ENCODE measurements around the gene TMEM132D.

The TMEM132D gene

GRCh38 chr12:129552996-129553750 lies 350.7 kb downstream of the TMEM132D start:
- no peak overlapping the region for H3K4me3 ChIP-seq (ENCODE audit: insufficient read depth, low read length, poor library complexity, severe bottlenecking)
- no peaks in the 10 kb centered on the region for H4K20me1 ChIP-seq (ENCODE audit: low read depth, low read length)
- no peak overlapping the region for H2AFZ ChIP-seq (ENCODE audit: low read depth, low read length, severe bottlenecking)
- H3K36me3 ChIP-seq (ENCODE audit: low read length), result no peaks in the 10 kb centered on the region
- H3K9me2 ChIP-seq (replicated peaks; ENCODE audit: insufficient read depth, low read length), result no peaks in the 10 kb centered on the region
- no peak overlapping the region for H3K9ac ChIP-seq (ENCODE audit: low read length)
- H3F3A ChIP-seq (ENCODE audit: insufficient read depth), result no peaks in the 10 kb centered on the region
- H3K27me3 ChIP-seq (ENCODE audit: low read length), result no peaks in the 10 kb centered on the region; the same call in 1 of the 2 replicates
- no peaks in the 10 kb centered on the region for H3K79me2 ChIP-seq (ENCODE audit: insufficient read depth, low read length)
- no peak overlapping the region for H3K4me2 ChIP-seq (ENCODE audit: low read depth, low read length, poor library complexity, severe bottlenecking)
- no peaks in the 10 kb centered on the region for H3K9me3 ChIP-seq (ENCODE audit: insufficient read depth, low read length)
- TF ChIP-seq CTCF (IDR thresholded peaks at IDR 0.05; ENCODE audit: insufficient read depth, low read length, poor library complexity, severe bottlenecking), result no peak
- no peak for TF ChIP-seq EZH2phosphoT487 (conservative IDR thresholded peaks at IDR 0.05; ENCODE audit: low read length)
- H3K27ac ChIP-seq (ENCODE audit: low read depth, low read length), result no peak overlapping the region

GRCh38 chr12:129551441-129551840 lies 352.4 kb downstream of the TMEM132D start:
- Histone ChIP-seq H3K36me3 (ENCODE audit: low read length) (no peaks in the 10 kb centered on the region), H3K9ac (ENCODE audit: low read length) (no peak overlapping the region), H3K4me3 (ENCODE audit: insufficient read depth, low read length, poor library complexity, severe bottlenecking) (no peak overlapping the region), H4K20me1 (ENCODE audit: low read depth, low read length) (no peaks in the 10 kb centered on the region), H3K27ac (ENCODE audit: low read depth, low read length) (no peak overlapping the region), H3K9me3 (ENCODE audit: insufficient read depth, low read length) (no peaks in the 10 kb centered on the region), H3K4me2 (ENCODE audit: low read depth, low read length, poor library complexity, severe bottlenecking) (no peak overlapping the region), H3K27me3 (ENCODE audit: low read length) (no peaks in the 10 kb centered on the region), H2AFZ (ENCODE audit: low read depth, low read length, severe bottlenecking) (no peak overlapping the region), H3K9me2 (replicated peaks; ENCODE audit: insufficient read depth, low read length) (no peaks in the 10 kb centered on the region), H3F3A (ENCODE audit: insufficient read depth) (no peaks in the 10 kb centered on the region), H3K79me2 (ENCODE audit: insufficient read depth, low read length) (no peaks in the 10 kb centered on the region)
- no peak for TF ChIP-seq CTCF (IDR thresholded peaks at IDR 0.05; ENCODE audit: insufficient read depth, low read length, poor library complexity, severe bottlenecking)
- no peak for TF ChIP-seq EZH2phosphoT487 (conservative IDR thresholded peaks at IDR 0.05; ENCODE audit: low read length)

GRCh38 chr12:129550353-129550752 lies 353.5 kb downstream of the TMEM132D start:
- Histone ChIP-seq H4K20me1 (ENCODE audit: low read depth, low read length) (no peaks in the 10 kb centered on the region), H3K27ac (ENCODE audit: low read depth, low read length) (no peak overlapping the region), H3K27me3 (ENCODE audit: low read length) (no peaks in the 10 kb centered on the region), H3F3A (ENCODE audit: insufficient read depth) (no peaks in the 10 kb centered on the region), H3K4me3 (ENCODE audit: insufficient read depth, low read length, poor library complexity, severe bottlenecking) (no peak overlapping the region), H3K9ac (ENCODE audit: low read length) (no peak overlapping the region), H3K36me3 (ENCODE audit: low read length) (no peaks in the 10 kb centered on the region), H3K4me2 (ENCODE audit: low read depth, low read length, poor library complexity, severe bottlenecking) (no peak overlapping the region), H2AFZ (ENCODE audit: low read depth, low read length, severe bottlenecking) (no peak overlapping the region), H3K9me2 (replicated peaks; ENCODE audit: insufficient read depth, low read length) (no peaks in the 10 kb centered on the region), H3K79me2 (ENCODE audit: insufficient read depth, low read length) (no peaks in the 10 kb centered on the region), H3K9me3 (ENCODE audit: insufficient read depth, low read length) (no peaks in the 10 kb centered on the region)
- TF ChIP-seq CTCF (IDR thresholded peaks at IDR 0.05; ENCODE audit: insufficient read depth, low read length, poor library complexity, severe bottlenecking) (no peak), EZH2phosphoT487 (conservative IDR thresholded peaks at IDR 0.05; ENCODE audit: low read length) (no peak)

All from SU-DHL-6 (cell line).